Upper lobe of left lung (tissue), 4 donors: ENCODE results near the gene NDEL1.

ENCODE experiments used
- CTCF ChIP-seq, 6 experiments: fragments of 450-650 bp in 4 of 6; fragments of 200-600 bp in 2 of 6; sonication (generic) in 2 of 6; IDR thresholded peaks; one replicate each; pipeline ENCODE4 v1.5.1; 2016 to 2019; ENCODE audit warnings: antibody characterized with exemption in 6 of 6
- EP300 ChIP-seq, 4 donors: sonication (generic); formaldehyde crosslinking; IDR thresholded peaks; one replicate each; pipeline ENCODE4 v1.5.1; 2017; ENCODE audit warnings: antibody characterized with exemption in 4 of 4, control low read depth in 2 of 4

GRCh38 chr17:8464941-8465340 is 29.3 kb downstream of the NDEL1 start:
- TF ChIP-seq EP300 (IDR thresholded peaks at IDR 0.05) (no peak), CTCF (IDR thresholded peaks at IDR 0.05) (no peak)
